Right lobe of liver (tissue), 6 donors: ENCODE data around the gene CD69. TPM values are rescaled to one million over a fixed set of nuclear protein-coding genes. Genes with fewer than 3 reads are reported as not detected.
A peak's percentile ranks its signal among the peaks of the same experiment; 100 is the strongest.
"Not testable (repeated sequence)": the region's sequence is repeated elsewhere in the genome, so short reads cannot be mapped to it uniquely, and the experiment has no call there.

ENCODE experiments used
- ATAC-seq, 4 donors: fragments of 200-7000 bp; cut with Tn5 transposase; one replicate each; pipeline ENCODE4 v1.9.1; 2020; ENCODE audit warnings: mild to moderate bottlenecking in 4 of 4, moderate library complexity in 4 of 4
- DNase-seq, 3 donors: peaks; one replicate each; pipeline ENCODE4 v3.0.0-alpha.2; 2020
- H3K27ac ChIP-seq, 3 donors: fragments of 200-600 bp; one replicate each; pipeline ENCODE4 v1.8.0; 2022
- H3K27me3 ChIP-seq, 2 donors: fragments of 200-600 bp; one replicate each; pipeline ENCODE4 v1.8.0; 2022
- H3K36me3 ChIP-seq, 4 donors: fragments of 200-600 bp; sonication (generic) in 1 of 4; one replicate each; pipeline versions ENCODE4 v1.5.1 to v1.8.0; 2017 to 2022; ENCODE audit warnings: control low read depth in 1 of 4
- H3K4me1 ChIP-seq, 4 donors: fragments of 200-600 bp; sonication (generic) in 1 of 4; one replicate each; pipeline versions ENCODE4 v1.5.1 to v1.8.0; 2017 to 2022; ENCODE audit warnings: control low read depth in 1 of 4
- H3K4me3 ChIP-seq, 3 donors: fragments of 200-600 bp; one replicate each; pipeline ENCODE4 v1.8.0; 2022
- H3K9me3 ChIP-seq, 4 donors: fragments of 200-600 bp; sonication (generic) in 1 of 4; one replicate each; pipeline versions ENCODE4 v1.5.1 to v1.8.0; 2017 to 2022; ENCODE audit warnings: control low read depth in 1 of 4
- POLR2A ChIP-seq: fragments of 450-650 bp; IDR thresholded peaks from one replicate; pipeline ENCODE4 v1.6.1; 2017; ENCODE audit warnings: antibody characterized with exemption, mild to moderate bottlenecking
- WGBS: methylation state at CpG from one replicate; pipeline ENCODE4 v1.1.6; 2018; ENCODE audit warnings: low coverage, low lambda C conversion rate; ENCODE audit not compliant: insufficient coverage; ENCODE audit errors: missing lambda C conversion rate; 5-methylcytosine and 5-hydroxymethylcytosine counted together
- intact Hi-C, 2 donors: fragments of 100-400 bp; cut with DNase I; formaldehyde crosslinking; loops; one replicate each; pipeline versions ENCODE4 v1.11.2 to v1.14.1; 2022
- total RNA-seq, 6 experiments: library from RNA; depleted of rRNA in 2 of 6; stranded (reverse); fragments of >200 nt in 2 of 6; fragmentation: NEBNext Ultra II Directional in 3 of 6; extraction: Animal tissue kit (Norgen Biotek cat#: 25700) in 3 of 6; gene quantifications; one replicate each; pipeline versions ENCODE4 v1.1.0 to v1.2.4, GENCODE V29; 2016 to 2023
- TF ChIP-seq, protein P1 (sequence below), 4 donors: fragments of 200-600 bp in 3 of 4; fragments of 450-650 bp in 1 of 4; IDR thresholded peaks; one replicate each; pipeline versions ENCODE4 v1.5.1 to v1.8.0; 2016 to 2022; ENCODE audit warnings: antibody characterized with exemption in 4 of 4, mild to moderate bottlenecking in 2 of 4
- donor health status: DM: no; HTN: yes; CAD: no.
- donor health status: DM: no; HTN: no; CAD: no.
- donor health status: DM: no; HTN: no; CAD: no.
- donor health status: DM: no; HTN: yes; CAD: no.
- donor health status: DM: no; HTN: yes; CAD: no.

Gene CD69
- total RNA-seq, 6 experiments from 2014 or later, result 0.26 to 2.3 (median 1.0) TPM

DNA sequence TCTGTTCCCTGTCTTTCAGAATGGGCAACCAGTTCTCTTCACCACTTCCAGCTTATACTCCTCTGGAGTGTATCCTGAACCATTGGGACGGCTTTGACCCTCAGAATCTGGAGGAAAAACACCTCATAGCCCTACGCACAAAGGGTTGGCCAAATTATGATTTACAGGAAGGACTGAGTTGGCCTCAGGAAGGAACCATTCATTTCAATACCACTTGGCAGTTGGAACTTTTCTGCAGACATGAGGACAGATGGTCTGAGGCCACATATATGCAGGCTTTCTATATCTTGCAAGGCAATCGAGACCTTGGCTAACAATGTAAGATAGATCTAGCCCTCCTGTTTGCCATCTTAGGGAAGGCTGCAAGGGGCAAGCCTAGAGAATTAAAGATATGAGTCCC lies 51.8 kb downstream of the CD69 start:
- 73% methylated on average over 2 of the region's 3 CpGs for WGBS
- Histone ChIP-seq H3K36me3 (no peaks in the 10 kb centered on the region), H3K27ac (no peak overlapping the region), H3K4me3 (no peak overlapping the region), H3K9me3 (no peaks in the 10 kb centered on the region), H3K4me1 (no peaks in the 10 kb centered on the region), H3K27me3 (no peaks in the 10 kb centered on the region)
- no peak for DNase-seq
- intact Hi-C loops, result loop anchor here in 1 of 2 donors (5.0 kb wide), 1 partner anchor 77 kb away; no protein-coding TSS in a partner anchor
- TF ChIP-seq, protein P1, sequence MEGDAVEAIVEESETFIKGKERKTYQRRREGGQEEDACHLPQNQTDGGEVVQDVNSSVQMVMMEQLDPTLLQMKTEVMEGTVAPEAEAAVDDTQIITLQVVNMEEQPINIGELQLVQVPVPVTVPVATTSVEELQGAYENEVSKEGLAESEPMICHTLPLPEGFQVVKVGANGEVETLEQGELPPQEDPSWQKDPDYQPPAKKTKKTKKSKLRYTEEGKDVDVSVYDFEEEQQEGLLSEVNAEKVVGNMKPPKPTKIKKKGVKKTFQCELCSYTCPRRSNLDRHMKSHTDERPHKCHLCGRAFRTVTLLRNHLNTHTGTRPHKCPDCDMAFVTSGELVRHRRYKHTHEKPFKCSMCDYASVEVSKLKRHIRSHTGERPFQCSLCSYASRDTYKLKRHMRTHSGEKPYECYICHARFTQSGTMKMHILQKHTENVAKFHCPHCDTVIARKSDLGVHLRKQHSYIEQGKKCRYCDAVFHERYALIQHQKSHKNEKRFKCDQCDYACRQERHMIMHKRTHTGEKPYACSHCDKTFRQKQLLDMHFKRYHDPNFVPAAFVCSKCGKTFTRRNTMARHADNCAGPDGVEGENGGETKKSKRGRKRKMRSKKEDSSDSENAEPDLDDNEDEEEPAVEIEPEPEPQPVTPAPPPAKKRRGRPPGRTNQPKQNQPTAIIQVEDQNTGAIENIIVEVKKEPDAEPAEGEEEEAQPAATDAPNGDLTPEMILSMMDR (IDR thresholded peaks at IDR 0.05), result no peak
- TF ChIP-seq POLR2A, result no peak
- ATAC-seq, result no peak

DNA sequence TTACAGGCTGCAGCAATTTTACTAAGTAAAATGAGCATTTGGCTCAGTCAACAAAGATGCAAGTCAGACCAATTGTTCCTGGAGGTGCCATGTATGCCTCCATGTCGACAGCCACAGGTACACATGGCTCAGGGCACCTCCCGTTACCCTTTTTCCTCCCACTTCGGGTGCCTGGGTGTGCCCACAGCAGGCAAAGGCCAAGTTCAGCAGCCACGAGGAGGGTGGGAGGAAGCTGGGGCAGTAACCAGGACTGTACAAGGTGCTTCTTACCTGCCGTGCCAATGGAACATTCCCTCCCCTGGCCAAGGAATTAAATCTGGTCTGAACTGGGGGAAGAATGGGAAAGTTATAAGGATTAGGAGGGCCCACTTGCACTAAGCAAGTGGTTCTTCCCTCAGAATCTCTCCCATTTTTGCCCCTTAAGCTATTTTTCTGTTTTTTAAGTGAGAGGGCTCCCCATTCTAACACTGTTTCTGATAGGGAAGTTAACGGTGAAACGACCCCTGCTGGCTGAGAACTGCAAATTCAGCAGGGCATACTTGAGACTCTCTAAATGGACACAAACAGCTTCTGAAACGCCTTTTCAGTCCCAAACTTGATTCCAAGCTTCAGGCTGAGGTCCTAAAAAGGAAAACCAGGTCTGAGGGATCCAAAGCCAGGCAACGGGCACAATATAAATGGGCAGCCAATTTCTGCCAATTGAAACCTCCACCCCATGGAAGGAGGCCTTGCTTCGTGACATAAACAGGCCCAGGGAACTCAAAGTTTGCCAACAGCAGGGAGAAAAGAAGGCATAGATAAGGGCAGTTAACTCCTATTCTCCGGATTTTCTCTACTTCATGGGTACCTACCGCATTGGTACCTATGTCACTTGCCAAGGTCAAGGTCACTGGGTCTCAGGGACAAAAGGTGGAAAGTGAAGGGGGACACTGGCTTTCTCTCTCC lies 52.6 kb downstream of the CD69 start:
- no peaks in the 10 kb centered on the region for H3K27me3 ChIP-seq
- ATAC-seq (peak; percentile 72 to 89 (median 82)), DNase-seq (peak in 2 of 3 donors; percentile 44 to 54)
- no peak overlapping the region for H3K27ac ChIP-seq
- H3K9me3 ChIP-seq, result no peaks in the 10 kb centered on the region
- TF ChIP-seq POLR2A, result no peak
- TF ChIP-seq, protein P1 (IDR thresholded peaks at IDR 0.05), result peak; percentile 74 to 81 (median 80)
- WGBS, result 38% methylated on average over 12 of the region's 12 CpGs
- no peaks in the 10 kb centered on the region for H3K4me1 ChIP-seq
- no peaks in the 10 kb centered on the region for H3K36me3 ChIP-seq
- intact Hi-C loops, result loop anchor here in 1 of 2 donors (5.0 kb wide), 1 partner anchor 76 kb away; no protein-coding TSS in a partner anchor
- H3K4me3 ChIP-seq, result no peak overlapping the region

DNA sequence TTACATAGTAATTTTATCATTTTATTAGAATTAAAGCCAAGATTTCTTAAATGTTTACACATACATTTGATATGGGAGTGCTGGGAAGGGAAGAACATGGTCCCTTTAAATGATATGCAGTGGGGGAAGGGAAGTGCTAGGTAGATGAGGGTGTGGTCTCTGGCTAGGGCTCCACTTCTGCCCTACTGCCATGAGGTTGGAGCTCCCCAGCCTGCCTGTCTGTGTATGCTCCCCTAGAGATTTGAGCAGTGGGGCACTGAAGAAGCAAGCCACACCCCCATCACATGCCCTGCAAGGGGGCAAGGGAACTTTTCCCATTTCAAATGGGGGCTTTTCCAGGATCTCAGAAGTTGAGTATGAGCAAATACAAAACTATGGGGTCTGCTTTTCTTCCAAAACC lies 53.3 kb downstream of the CD69 start:
- TF ChIP-seq POLR2A, result no peak
- TF ChIP-seq, protein P1 (IDR thresholded peaks at IDR 0.05), result no peak
- H3K36me3 ChIP-seq, result no peaks in the 10 kb centered on the region
- H3K9me3 ChIP-seq, result no peaks in the 10 kb centered on the region
- H3K27me3 ChIP-seq, result no peaks in the 10 kb centered on the region
- no peak overlapping the region for H3K4me3 ChIP-seq
- DNase-seq (no peak), ATAC-seq (no peak)
- no peak overlapping the region for H3K27ac ChIP-seq
- H3K4me1 ChIP-seq, result no peaks in the 10 kb centered on the region
- intact Hi-C loops, result loop anchor here in 1 of 2 donors (5.0 kb wide), 1 partner anchor 75 kb away; no protein-coding TSS in a partner anchor

DNA sequence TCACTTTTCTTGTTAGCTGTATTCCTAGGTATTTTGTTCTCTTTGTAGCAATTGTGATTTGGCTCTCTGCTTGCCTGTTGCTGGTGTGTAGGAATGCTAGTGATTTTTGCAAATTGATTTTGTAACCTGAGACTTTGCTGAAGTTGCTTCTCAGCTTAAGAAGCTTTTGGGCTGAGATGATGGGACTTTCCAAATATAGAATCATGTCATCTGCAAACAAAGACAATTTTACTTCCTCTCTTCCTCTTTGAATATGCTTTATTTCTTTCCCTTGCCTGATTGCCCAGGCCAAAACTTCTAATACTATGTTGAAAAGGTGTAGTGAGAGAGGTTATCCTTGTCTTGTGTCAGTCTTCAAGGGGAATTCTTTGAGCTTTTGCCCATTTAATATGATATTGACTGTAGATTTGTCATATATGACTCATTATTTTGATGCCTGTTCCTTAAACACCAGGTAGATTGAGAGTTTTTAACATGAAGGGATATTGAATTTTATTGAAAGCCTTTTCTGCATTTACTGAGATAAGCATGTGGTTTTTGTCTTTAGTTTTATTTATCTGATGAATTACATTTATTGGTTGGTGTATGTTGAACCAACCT lies 54.5 kb downstream of the CD69 start:
- Histone ChIP-seq H3K27ac (no peak overlapping the region), H3K36me3 (no peaks in the 10 kb centered on the region), H3K27me3 (no peaks in the 10 kb centered on the region), H3K4me1 (no peaks in the 10 kb centered on the region), H3K4me3 (no peak overlapping the region), H3K9me3 (no peaks in the 10 kb centered on the region)
- ATAC-seq (no peak), DNase-seq (no peak)
- TF ChIP-seq POLR2A, result no peak
- TF ChIP-seq, protein P1 (IDR thresholded peaks at IDR 0.05), result no peak
- intact Hi-C loops, result loop anchor here in 1 of 2 donors (5.0 kb wide), 1 partner anchor 74 kb away; no protein-coding TSS in a partner anchor

DNA sequence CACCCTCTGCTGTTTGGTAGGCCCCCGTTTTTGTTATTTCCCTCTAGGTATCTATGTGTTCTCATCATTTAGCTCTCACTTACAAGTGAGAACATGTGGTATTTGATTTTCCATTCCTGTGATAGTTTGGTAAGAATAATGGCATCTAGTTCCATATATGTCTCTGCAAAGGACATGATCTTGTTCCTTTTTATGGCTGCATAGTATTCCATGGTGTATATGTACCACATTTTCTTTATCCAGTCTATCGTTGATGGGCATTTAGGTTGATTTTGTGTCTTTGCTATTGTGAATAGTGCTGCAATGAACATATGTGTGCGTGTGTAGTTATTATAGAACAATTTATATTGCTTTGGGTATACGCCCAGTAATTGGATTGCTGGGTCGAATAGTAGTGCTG lies 56.1 kb downstream of the CD69 start:
- H3K27me3 ChIP-seq, intact Hi-C loops, H3K9me3 ChIP-seq, H3K27ac ChIP-seq, H3K36me3 ChIP-seq, DNase-seq, H3K4me1 ChIP-seq, ATAC-seq, H3K4me3 ChIP-seq: not testable (repeated sequence)
- WGBS, result 81% methylated on average over 5 of the region's 5 CpGs
